22Rv1 (cell line): ENCODE results near the gene UNC5C.

Source experiments
- ZFX ChIP-seq: fragments of 450-650 bp; IDR thresholded peaks from 2 replicates; pipeline ENCODE4 v1.6.1; 2017; ENCODE audit warnings: antibody characterized with exemption, borderline replicate concordance
- TF ChIP-seq, protein P1 (sequence below): fragments of 450-650 bp; IDR thresholded peaks from 2 replicates; pipeline ENCODE4 v1.5.1; 2017; ENCODE audit warnings: mild to moderate bottlenecking

DNA sequence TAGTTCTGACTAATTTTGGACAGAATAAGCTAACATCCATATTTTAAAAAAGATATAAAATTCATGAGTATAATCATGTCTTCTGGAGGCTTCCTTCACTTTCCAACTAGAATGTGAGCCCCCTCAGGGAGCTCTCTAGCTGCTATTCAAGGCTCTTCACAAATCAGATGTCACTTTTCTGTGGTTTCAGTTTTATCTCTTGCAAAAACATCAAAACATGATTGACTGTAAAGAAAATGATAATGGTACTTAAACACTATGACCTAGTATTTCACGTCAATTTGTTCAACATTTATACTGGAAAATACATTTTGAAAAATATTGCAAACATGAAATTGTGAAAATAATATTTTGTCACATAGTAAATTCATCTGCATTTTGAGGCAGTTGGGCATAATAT lies 234.2 kb downstream of the UNC5C start:
- TF ChIP-seq, protein P1, sequence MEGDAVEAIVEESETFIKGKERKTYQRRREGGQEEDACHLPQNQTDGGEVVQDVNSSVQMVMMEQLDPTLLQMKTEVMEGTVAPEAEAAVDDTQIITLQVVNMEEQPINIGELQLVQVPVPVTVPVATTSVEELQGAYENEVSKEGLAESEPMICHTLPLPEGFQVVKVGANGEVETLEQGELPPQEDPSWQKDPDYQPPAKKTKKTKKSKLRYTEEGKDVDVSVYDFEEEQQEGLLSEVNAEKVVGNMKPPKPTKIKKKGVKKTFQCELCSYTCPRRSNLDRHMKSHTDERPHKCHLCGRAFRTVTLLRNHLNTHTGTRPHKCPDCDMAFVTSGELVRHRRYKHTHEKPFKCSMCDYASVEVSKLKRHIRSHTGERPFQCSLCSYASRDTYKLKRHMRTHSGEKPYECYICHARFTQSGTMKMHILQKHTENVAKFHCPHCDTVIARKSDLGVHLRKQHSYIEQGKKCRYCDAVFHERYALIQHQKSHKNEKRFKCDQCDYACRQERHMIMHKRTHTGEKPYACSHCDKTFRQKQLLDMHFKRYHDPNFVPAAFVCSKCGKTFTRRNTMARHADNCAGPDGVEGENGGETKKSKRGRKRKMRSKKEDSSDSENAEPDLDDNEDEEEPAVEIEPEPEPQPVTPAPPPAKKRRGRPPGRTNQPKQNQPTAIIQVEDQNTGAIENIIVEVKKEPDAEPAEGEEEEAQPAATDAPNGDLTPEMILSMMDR: no peak
- TF ChIP-seq ZFX: no peak
